GM12878 (cell line): Measurements from ENCODE around the gene RPL38. TPM values are rescaled to one million over a fixed set of nuclear protein-coding genes. Genes with fewer than 3 reads are reported as not detected.

Source experiments
- ATAC-seq: fragments of 200-7000 bp; cut with Tn5 transposase; 3 replicates; pipeline ENCODE4 v1.9.1; 2020; ENCODE audit warnings: mild to moderate bottlenecking, moderate library complexity
- BruUV-seq: library from RNA; stranded (reverse); fragments of 400-500 nt; replicated peaks from 2 replicates; lab custom pipeline; 2021; lab: Mats Ljungman, UMichigan
- CTCF ChIA-PET: fragments of 300-600 bp; sonication (Branson Sonifier 250); formaldehyde crosslinking; extraction: SDS; loops from one replicate; lab custom pipeline; 2021; ENCODE audit warnings: inconsistent platforms; lab: Yijun Ruan, JAX
- POLR2A ChIA-PET: fragments of 350-600 bp; formaldehyde crosslinking; extraction: SDS; loops from one replicate; lab custom pipeline; 2021; ENCODE audit warnings: inconsistent platforms; lab: Charles Lee
- RAD21 ChIA-PET: fragments of 300-600 bp; sonication (Branson Sonifier 250); formaldehyde crosslinking; loops from one replicate; lab custom pipeline; 2023; ENCODE audit warnings: antibody characterized with exemption; ENCODE audit not compliant: unreplicated experiment; lab: Charles Lee
- SMC1A ChIA-PET: fragments of 300-600 bp; sonication (Branson Sonifier 250); formaldehyde crosslinking; loops from one replicate; lab custom pipeline; 2023; ENCODE audit not compliant: unreplicated experiment, uncharacterized antibody; lab: Charles Lee
- DNase-seq: peaks from one replicate; pipeline ENCODE4 v3.0.0-alpha.2; 2011; ENCODE audit warnings: low read depth, low spot score
- FAIRE-seq: peaks from 3 replicates; lab custom pipeline; 2011; peaks lifted over from hg19 to GRCh38; lab: Jason Lieb, UNC
- H2AFZ ChIP-seq: 2 replicates; pipeline ENCODE4 v1.6.0; 2011; ENCODE audit warnings: low read depth, low read length, control low read depth; ENCODE audit not compliant: control insufficient read depth
- H3K27ac ChIP-seq: 2 replicates; pipeline ENCODE4 v1.5.1; 2011; ENCODE audit warnings: control low read depth; ENCODE audit not compliant: control insufficient read depth, insufficient read depth
- H3K27me3 ChIP-seq, 2 experiments: replicated peaks in 1 of 2; 2 replicates each; pipeline versions ENCODE4 v1.6.0 to v1.6.1; 2011; ENCODE audit warnings: low read length in 1 of 2; ENCODE audit not compliant: control insufficient read depth in 2 of 2, insufficient read depth in 2 of 2
- H3K36me3 ChIP-seq, 2 experiments: 2 replicates each; pipeline ENCODE4 v1.5.1; 2011; ENCODE audit warnings: low read length in 1 of 2; ENCODE audit not compliant: control insufficient read depth in 2 of 2, insufficient read depth in 2 of 2
- H3K4me1 ChIP-seq: 2 replicates; pipeline ENCODE4 v1.6.1; 2011; ENCODE audit warnings: mild to moderate bottlenecking, low read length, moderate library complexity, mixed read lengths; ENCODE audit not compliant: control insufficient read depth, insufficient read depth
- H3K4me2 ChIP-seq: 2 replicates; pipeline ENCODE4 v1.6.0; 2011; ENCODE audit warnings: control low read depth; ENCODE audit not compliant: control insufficient read depth, insufficient read depth
- H3K4me3 ChIP-seq: fragments of 200-600 bp; sonication (generic); 2 replicates; pipeline ENCODE4 v1.5.1; 2016
- H3K79me2 ChIP-seq: 2 replicates; pipeline ENCODE4 v1.6.0; 2011; ENCODE audit warnings: low read length; ENCODE audit not compliant: control insufficient read depth, insufficient read depth
- H3K9ac ChIP-seq: 2 replicates; pipeline ENCODE4 v1.8.0; 2011; ENCODE audit warnings: low read length, control low read depth, mixed read lengths; ENCODE audit not compliant: control insufficient read depth, insufficient read depth
- H3K9me3 ChIP-seq: replicated peaks from 3 replicates; pipeline ENCODE4 v1.5.1; 2011; ENCODE audit warnings: mild to moderate bottlenecking, low read length; ENCODE audit not compliant: control insufficient read depth, insufficient read depth
- H4K20me1 ChIP-seq: 2 replicates; pipeline ENCODE4 v1.6.0; 2011; ENCODE audit not compliant: control insufficient read depth, insufficient read depth
- BACH1 ChIP-seq: fragments of 450-650 bp; IDR thresholded peaks from 2 replicates; pipeline ENCODE4 v1.6.1; 2017; ENCODE audit warnings: mild to moderate bottlenecking, borderline replicate concordance
- CHD2 ChIP-seq: IDR thresholded peaks from 2 replicates; pipeline ENCODE4 v1.6.1; 2011; ENCODE audit warnings: low read depth, low read length, improper control_type of control experiment, borderline replicate concordance
- E2F8 ChIP-seq: fragments of 450-650 bp; IDR thresholded peaks from 2 replicates; pipeline ENCODE4 v1.6.1; 2018; ENCODE audit warnings: mild to moderate bottlenecking, low read depth, moderate library complexity; ENCODE audit not compliant: partially characterized antibody
- FOXM1 ChIP-seq: IDR thresholded peaks from 2 replicates; pipeline ENCODE4 v1.6.1; 2012; ENCODE audit warnings: low read depth, mild to moderate bottlenecking, inconsistent platforms, low read length, moderate library complexity
- GATAD2B ChIP-seq: fragments of 450-650 bp; conservative IDR thresholded peaks from 2 replicates; pipeline ENCODE4 v1.6.1; 2017; ENCODE audit warnings: low read depth, mild to moderate bottlenecking, moderate library complexity
- HDGF ChIP-seq: fragments of 450-650 bp; IDR thresholded peaks from 2 replicates; pipeline ENCODE4 v1.6.1; 2016; ENCODE audit warnings: antibody characterized with exemption
- HSF1 ChIP-seq: fragments of 150-350 bp; IDR thresholded peaks from 2 replicates; pipeline ENCODE4 v1.6.1; 2014; ENCODE audit warnings: mild to moderate bottlenecking, low read depth, low read length
- IKZF2 ChIP-seq, 2 experiments: fragments of 450-650 bp; IDR thresholded peaks; 2 replicates each; pipeline ENCODE4 v1.6.1; 2017; ENCODE audit warnings: mild to moderate bottlenecking in 2 of 2, moderate library complexity in 2 of 2
- IRF4 ChIP-seq: IDR thresholded peaks from 2 replicates; pipeline ENCODE4 v1.6.1; 2011; ENCODE audit warnings: low read depth, low read length
- KDM1A ChIP-seq: fragments of 200-600 bp; sonication (generic); IDR thresholded peaks from 2 replicates; pipeline ENCODE4 v1.6.1; 2016; ENCODE audit warnings: borderline replicate concordance
- PAX5 ChIP-seq: IDR thresholded peaks from 2 replicates; pipeline ENCODE4 v1.6.1; 2011; ENCODE audit warnings: low read depth, low read length, borderline replicate concordance
- POU2F2 ChIP-seq: IDR thresholded peaks from 3 replicates; pipeline ENCODE4 v1.6.1; 2011; ENCODE audit warnings: low read depth, mild to moderate bottlenecking, low read length, borderline replicate concordance
- RAD21 ChIP-seq: IDR thresholded peaks from 2 replicates; pipeline ENCODE4 v1.6.1; 2011; ENCODE audit warnings: mild to moderate bottlenecking, low read depth, low read length, moderate library complexity; ENCODE audit not compliant: insufficient read depth
- RBBP5 ChIP-seq: fragments of 200-600 bp; sonication (generic); conservative IDR thresholded peaks from 2 replicates; pipeline ENCODE4 v1.6.1; 2016
- TBL1XR1 ChIP-seq: IDR thresholded peaks from 2 replicates; pipeline ENCODE4 v1.6.1; 2012; ENCODE audit warnings: low read depth, low read length, improper control_type of control experiment
- TCF12 ChIP-seq: IDR thresholded peaks from 2 replicates; pipeline ENCODE4 v1.6.1; 2011; ENCODE audit warnings: low read depth, mild to moderate bottlenecking, low read length
- YY1 ChIP-seq: IDR thresholded peaks from 2 replicates; pipeline ENCODE4 v1.6.1; 2011; ENCODE audit warnings: low read depth, mild to moderate bottlenecking, low read length
- ZNF207 ChIP-seq: fragments of 450-650 bp; IDR thresholded peaks from 2 replicates; pipeline ENCODE4 v1.6.1; 2014; ENCODE audit warnings: antibody characterized with exemption, mild to moderate bottlenecking, borderline replicate concordance
- WGBS: methylation state at CpG from one replicate; pipeline ENCODE4 v1.1.6; 2016; ENCODE audit warnings: low lambda C conversion rate; ENCODE audit not compliant: insufficient replicate concordance, insufficient coverage; ENCODE audit errors: missing lambda C conversion rate; 5-methylcytosine and 5-hydroxymethylcytosine counted together
- in situ Hi-C: fragments of 300-500 bp; cut with MboI; formaldehyde crosslinking; loops from 9 replicates; pipeline ENCODE4 v1.14.3; 2018; ENCODE audit warnings: mixed read lengths
- intact Hi-C: fragments of 100-400 bp; cut with micrococcal nuclease; formaldehyde crosslinking; loops from one replicate; pipeline ENCODE4 v1.14.2; 2022; ENCODE audit not compliant: unreplicated experiment
- polyA plus RNA-seq, 11 experiments: library from polyadenylated mRNA; depleted of rRNA in 4 of 11; unstranded in 6 of 11; stranded (reverse) in 5 of 11; fragments of >200 nt; fragmentation: Nextera tagmentation in 4 of 11; fragmentation: Illumina TruSeq in 1 of 11; extraction: Ambion mirVana in 4 of 11; extraction: Trizol in 1 of 11; gene quantifications; 1 replicate in 1 of 11; 2 replicates in 10 of 11; pipeline versions ENCODE4 v1.2.1 to v1.2.3, GENCODE V29; 2011 to 2016; ENCODE audit warnings: inconsistent platforms in 2 of 11, missing spikeins in 2 of 11, low read depth in 1 of 11
- total RNA-seq, 4 experiments: library from RNA; depleted of rRNA in 3 of 4; stranded (reverse); fragments of >200 nt in 3 of 4; fragmentation: Illumina TruSeq in 1 of 4; extraction: Trizol in 1 of 4; gene quantifications; 2 replicates each; pipeline versions ENCODE4 v1.2.1 to v1.2.3, GENCODE V29; 2013 to 2021

The RPL38 gene
- total and polyA plus RNA-seq, 10 of the 15 experiments (the other 5 are each of a cell fraction or from before 2014, with no cell fraction given): 1,318 to 4,938 (median 2,673) TPM

- Histone ChIP-seq H3K4me3 (no peak overlapping the region), H2AFZ (no peak overlapping the region), H3K4me1 (peaks cover 28% of the 10 kb centered on the region), H4K20me1 (peaks cover 3% of the 10 kb centered on the region), H3K27ac (no peak overlapping the region), H3K27me3 (no peaks in the 10 kb centered on the region), H3K9ac (no peak overlapping the region), H3K79me2 (peaks cover 40% of the 10 kb centered on the region), H3K36me3 (peaks cover 13 to 28% of the 10 kb centered on the region in 2 experiments), H3K9me3 (no peaks in the 10 kb centered on the region), H3K4me2 (peak overlapping the region; percentile 89)
- WGBS: 52% methylated on average over 18 of the region's 18 CpGs
- CTCF ChIA-PET: interaction anchor here (0.6 to 1.8 kb wide), 12 partner anchors 11 to 246 kb away, joined by 3 to 9 read pairs (median 4); partner anchors contain the start of genes BTBD17 and GPR142
- POLR2A ChIA-PET: interaction anchor here (0.6 to 1.3 kb wide), 2 partner anchors 11 to 25 kb away, joined by 3 read pairs; no protein-coding TSS in a partner anchor
- RAD21 ChIA-PET: interaction anchor here (0.9 to 1.7 kb wide), 4 partner anchors 73 to 243 kb away, joined by 3 to 8 read pairs (median 6); no protein-coding TSS in a partner anchor
- SMC1A ChIA-PET: interaction anchor here (0.6 to 3.3 kb wide), 6 partner anchors 85 to 159 kb away, joined by 3 to 9 read pairs (median 3); partner anchors contain the start of gene GPR142
- BruUV-seq: no TSS peak
- FAIRE-seq (peak; percentile 73), DNase-seq (no peak), ATAC-seq (peak; percentile 54)
- intact Hi-C loops: loop anchor here (1.0 to 5.0 kb wide), 4 partner anchors 25 to 150 kb away; partner anchors contain the start of gene BTBD17
- in situ Hi-C loops: loop anchor here (10.0 kb wide), 1 partner anchor 64 kb away; the partner anchor contains the start of gene DNAI2
- TF ChIP-seq YY1 (peak; percentile 70; the same call in 1 of the 2 replicates), TCF12 (0 out of 2 replicates have a peak, but pooled peaks have one; percentile 16), POU2F2 (0 out of 3 replicates have a peak, but pooled peaks have one; percentile 20), FOXM1 (peak; percentile 37), RBBP5 (no peak), CHD2 (peak; percentile 58; the same call in 1 of the 2 replicates), IKZF2 (IDR thresholded peaks at IDR 0.05) (0 out of 4 replicates have a peak, but pooled peaks of 1 of the 2 experiments have one; percentile 21), ZNF207 (peak; percentile 45; the same call in 1 of the 2 replicates), IRF4 (peak; percentile 93), E2F8 (peak; percentile 45), KDM1A (no peak), RAD21 (peak; percentile 67), BACH1 (peak; percentile 66), PAX5 (peak; percentile 51; the same call in 1 of the 2 replicates), HDGF (no peak), TBL1XR1 (no peak), GATAD2B (no peak), HSF1 (no peak)
Observed at GRCh38 chr17:74210191-74211140, 7.0 kb downstream of the RPL38 start.
